ENCODE measurements around the gene HOXD4.

The HOXD4 gene

GRCh38 chr2:176202491-176202890 is 51.1 kb downstream of the HOXD4 start:
- H3K27ac ChIP-seq = no peak overlapping the region
- no peaks in the 10 kb centered on the region for H3K36me3 ChIP-seq (replicated peaks)
- no peaks in the 10 kb centered on the region for H3K27me3 ChIP-seq (replicated peaks)
- H3K4me3 ChIP-seq (ENCODE audit: low read depth, low read length) = no peak overlapping the region
- in situ Hi-C loops (cut with HindIII; ENCODE audit: low pct_ligation_motif_present, low sequenced_read_pairs) = no loop called here
- no peak for TF ChIP-seq CTCF (IDR thresholded peaks at IDR 0.05; ENCODE audit: low read depth, low read length, missing control alignments)
- DNase-seq = no peak
